ENCODE results near the gene NKD1.

DNA sequence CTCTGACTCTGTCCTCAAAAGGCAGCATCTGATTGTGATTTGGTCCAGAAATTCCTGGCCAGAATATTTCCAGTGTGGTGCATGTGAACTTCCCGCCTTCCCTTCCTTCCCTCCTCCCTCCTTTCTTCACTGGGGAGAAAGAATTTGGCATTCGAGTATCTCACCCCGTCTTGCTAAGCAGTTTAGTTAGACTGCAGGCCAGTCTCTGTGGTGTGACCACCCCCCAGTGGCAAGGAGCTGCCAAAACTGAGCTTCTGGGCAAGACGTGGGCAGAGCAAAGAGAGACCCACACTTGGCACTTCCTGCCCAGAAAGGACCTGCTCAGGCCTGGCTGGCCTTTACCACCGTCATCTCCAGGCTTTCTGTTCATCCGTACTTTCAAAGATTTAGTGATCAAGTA is 96.5 kb downstream of the NKD1 start:
- TF ChIP-seq, protein P1, sequence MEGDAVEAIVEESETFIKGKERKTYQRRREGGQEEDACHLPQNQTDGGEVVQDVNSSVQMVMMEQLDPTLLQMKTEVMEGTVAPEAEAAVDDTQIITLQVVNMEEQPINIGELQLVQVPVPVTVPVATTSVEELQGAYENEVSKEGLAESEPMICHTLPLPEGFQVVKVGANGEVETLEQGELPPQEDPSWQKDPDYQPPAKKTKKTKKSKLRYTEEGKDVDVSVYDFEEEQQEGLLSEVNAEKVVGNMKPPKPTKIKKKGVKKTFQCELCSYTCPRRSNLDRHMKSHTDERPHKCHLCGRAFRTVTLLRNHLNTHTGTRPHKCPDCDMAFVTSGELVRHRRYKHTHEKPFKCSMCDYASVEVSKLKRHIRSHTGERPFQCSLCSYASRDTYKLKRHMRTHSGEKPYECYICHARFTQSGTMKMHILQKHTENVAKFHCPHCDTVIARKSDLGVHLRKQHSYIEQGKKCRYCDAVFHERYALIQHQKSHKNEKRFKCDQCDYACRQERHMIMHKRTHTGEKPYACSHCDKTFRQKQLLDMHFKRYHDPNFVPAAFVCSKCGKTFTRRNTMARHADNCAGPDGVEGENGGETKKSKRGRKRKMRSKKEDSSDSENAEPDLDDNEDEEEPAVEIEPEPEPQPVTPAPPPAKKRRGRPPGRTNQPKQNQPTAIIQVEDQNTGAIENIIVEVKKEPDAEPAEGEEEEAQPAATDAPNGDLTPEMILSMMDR (IDR thresholded peaks at IDR 0.05 in 2 of 3, conservative IDR thresholded peaks at IDR 0.05 in 1 of 3; ENCODE audit: borderline replicate concordance in 1 of 3, insufficient read depth in 1 of 3, low read depth in 2 of 3, low read length in 2 of 3) = peak; percentile 28 to 53 (median 47); a peak in 5 of 6 replicates
- TF ChIP-seq POLR2A (IDR thresholded peaks at IDR 0.05; ENCODE audit: borderline replicate concordance, extremely low read depth, insufficient read depth, insufficient read length) (no peak), EZH2phosphoT487 (IDR thresholded peaks at IDR 0.05; ENCODE audit: borderline replicate concordance) (no peak), EZH2 (IDR thresholded peaks at IDR 0.05) (no peak), ZFX (IDR thresholded peaks at IDR 0.05) (no peak), RAD21 (IDR thresholded peaks at IDR 0.05; ENCODE audit: low read depth) (peak; percentile 69), SIN3A (IDR thresholded peaks at IDR 0.05; ENCODE audit: low read depth) (no peak)
- TF ChIP-seq, protein P2, sequence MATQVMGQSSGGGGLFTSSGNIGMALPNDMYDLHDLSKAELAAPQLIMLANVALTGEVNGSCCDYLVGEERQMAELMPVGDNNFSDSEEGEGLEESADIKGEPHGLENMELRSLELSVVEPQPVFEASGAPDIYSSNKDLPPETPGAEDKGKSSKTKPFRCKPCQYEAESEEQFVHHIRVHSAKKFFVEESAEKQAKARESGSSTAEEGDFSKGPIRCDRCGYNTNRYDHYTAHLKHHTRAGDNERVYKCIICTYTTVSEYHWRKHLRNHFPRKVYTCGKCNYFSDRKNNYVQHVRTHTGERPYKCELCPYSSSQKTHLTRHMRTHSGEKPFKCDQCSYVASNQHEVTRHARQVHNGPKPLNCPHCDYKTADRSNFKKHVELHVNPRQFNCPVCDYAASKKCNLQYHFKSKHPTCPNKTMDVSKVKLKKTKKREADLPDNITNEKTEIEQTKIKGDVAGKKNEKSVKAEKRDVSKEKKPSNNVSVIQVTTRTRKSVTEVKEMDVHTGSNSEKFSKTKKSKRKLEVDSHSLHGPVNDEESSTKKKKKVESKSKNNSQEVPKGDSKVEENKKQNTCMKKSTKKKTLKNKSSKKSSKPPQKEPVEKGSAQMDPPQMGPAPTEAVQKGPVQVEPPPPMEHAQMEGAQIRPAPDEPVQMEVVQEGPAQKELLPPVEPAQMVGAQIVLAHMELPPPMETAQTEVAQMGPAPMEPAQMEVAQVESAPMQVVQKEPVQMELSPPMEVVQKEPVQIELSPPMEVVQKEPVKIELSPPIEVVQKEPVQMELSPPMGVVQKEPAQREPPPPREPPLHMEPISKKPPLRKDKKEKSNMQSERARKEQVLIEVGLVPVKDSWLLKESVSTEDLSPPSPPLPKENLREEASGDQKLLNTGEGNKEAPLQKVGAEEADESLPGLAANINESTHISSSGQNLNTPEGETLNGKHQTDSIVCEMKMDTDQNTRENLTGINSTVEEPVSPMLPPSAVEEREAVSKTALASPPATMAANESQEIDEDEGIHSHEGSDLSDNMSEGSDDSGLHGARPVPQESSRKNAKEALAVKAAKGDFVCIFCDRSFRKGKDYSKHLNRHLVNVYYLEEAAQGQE (IDR thresholded peaks at IDR 0.05; ENCODE audit: low read depth) = no peak
- TF ChIP-seq, protein P3, sequence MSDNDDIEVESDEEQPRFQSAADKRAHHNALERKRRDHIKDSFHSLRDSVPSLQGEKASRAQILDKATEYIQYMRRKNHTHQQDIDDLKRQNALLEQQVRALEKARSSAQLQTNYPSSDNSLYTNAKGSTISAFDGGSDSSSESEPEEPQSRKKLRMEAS (IDR thresholded peaks at IDR 0.05) = no peak
